GM19438 (cell line): ENCODE data around the gene CD99.
A peak's percentile ranks its signal among the peaks of the same experiment; 100 is the strongest.

Experiments used
- ATAC-seq: cut with Tn5 transposase; IDR thresholded peaks from one replicate; pipeline ENCODE4 v1.9.1; 2021; ENCODE audit warnings: low read depth; ENCODE audit not compliant: unreplicated experiment

The CD99 gene

DNA sequence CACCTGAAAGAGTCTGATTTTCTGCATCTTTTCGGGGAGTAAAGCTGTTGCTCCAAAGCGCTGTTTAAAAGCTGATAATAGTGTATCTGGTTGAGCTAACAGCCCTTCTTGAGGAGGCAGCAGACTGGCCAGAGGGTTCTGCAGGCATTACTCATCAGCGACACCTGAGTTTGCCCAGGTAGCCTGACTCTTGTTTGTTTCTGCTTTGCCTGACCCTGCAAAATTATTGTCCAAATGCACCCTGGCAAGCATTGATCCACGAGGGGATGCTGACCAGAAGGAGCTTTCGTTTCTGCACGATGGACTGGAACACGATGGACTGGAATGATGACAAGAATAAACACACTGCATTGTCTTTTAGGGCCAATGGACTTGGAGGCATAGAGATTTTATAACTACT lies 6.2 kb downstream of the CD99 start:
- no peak for ATAC-seq

DNA sequence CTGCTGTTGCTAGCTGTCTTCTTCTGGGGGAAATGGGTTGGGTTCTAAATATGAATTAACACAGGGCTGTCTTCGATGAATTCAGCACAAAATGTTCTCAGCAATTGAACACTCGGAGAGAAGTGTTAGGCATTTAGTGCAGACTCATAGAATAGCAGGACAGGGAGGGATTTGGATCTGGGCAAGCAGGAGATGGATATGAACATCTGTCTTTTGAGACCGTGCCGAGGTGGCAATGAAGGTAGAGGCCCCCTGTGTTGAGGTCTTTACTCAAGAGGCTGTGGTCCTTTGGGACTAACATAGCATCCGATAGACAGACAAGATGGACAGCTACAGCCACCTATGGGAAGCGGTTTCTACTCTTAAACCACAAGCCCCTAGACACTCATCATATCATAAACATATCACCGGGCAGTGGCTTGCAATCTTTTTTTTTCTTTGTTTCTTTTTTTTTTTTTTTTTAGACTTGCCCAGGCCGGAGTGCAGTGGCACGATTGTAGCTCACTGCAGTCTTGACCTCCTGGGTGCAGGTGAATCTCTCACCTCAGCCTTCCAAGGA lies 6.7 kb downstream of the CD99 start:
- peak; percentile 27 for ATAC-seq

DNA sequence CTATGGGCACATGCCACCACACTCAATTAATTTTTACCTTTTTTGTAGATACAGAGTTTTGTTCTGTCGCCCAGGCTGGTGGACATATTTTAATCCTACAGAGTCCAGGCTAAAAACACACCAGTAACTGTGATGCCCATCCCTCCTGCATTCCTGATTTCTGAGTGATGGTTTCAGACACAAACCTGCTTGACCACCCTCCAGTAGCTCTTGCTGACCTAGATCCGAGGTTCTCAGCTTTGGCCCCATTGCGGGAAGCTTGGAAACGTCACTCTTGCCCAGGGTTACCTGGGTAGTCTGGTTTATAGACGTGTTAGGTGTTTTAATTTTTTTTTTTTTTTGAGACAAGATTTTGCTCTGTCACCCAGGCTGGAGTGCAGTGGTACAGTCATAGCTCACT lies 7.5 kb downstream of the CD99 start:
- ATAC-seq: no peak

DNA sequence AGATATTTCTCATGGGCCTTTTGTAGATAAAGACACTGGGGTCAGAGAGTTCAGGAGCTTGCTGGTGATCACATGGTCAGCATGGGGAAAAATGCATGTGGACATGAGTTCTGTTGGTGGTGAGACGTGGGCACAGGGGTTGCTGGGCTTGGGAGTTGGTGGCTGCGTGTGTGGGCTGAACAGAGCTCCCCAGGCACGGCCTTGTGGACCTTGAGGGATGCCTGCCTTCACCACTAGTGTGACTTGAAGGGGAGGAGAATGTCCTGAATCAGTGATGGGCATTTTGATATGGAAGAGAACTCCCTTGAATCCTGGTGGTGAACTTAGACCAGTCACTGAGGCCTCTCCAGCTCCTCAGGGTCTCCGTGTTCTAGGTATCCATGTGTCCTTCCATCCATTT lies 8.9 kb downstream of the CD99 start:
- ATAC-seq: no peak

DNA sequence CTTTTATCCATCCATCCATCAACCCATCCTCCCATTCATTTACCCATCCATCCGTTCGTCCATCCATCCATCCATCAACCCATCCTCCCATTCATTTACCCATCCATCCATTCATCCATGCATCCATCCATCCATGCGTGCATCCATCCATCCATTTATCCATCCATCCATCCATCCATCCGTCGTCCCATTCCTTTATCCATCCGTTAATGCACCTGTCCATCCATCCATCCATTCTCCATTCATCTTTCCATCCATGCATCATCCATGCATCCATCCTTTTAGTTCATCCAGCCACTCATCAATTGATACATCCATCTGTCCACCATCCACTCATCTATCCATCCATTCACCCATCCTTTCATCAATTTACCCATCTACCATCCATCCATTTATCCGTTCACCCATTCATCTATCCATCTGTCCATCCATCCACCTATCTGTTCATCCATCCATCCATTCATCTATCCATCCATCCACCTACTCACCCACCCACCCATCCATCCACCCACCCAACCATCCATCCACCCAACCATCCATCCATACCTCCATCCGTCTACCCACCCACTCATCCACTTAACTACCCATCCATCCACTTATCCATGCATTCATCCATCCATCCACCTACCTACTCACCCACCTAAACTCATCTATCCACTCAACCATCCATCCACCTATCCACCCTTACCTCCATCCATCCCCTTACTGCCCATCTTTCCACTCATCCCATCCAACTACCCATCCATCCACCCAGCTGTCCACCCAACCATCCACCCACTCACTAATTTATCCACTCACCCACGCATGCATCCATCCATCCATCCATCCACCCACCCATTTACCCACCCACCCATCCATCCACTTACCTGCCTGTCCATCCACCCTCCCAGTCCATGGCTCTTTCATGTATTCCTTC lies 9.6 kb downstream of the CD99 start:
- no peak for ATAC-seq

DNA sequence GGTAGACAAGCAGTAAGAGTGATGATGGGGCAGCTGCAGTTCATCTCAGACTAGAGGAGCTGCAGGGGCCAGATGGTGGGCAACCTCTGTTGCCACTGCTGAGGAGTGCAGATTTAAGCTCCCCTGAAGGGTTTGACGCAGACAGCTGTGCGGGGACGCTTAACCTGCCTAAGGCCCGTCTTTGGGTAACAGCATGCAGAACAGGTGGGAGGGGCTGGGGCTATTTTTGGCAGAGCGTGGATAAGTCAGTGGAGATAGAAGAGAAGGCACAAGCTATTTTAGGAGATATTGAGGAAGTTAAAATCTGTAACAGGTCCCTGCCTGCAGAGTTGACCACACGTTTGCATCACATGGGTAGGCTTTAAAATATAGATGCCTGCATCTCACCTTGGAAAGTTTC lies 10.5 kb downstream of the CD99 start:
- no peak for ATAC-seq

DNA sequence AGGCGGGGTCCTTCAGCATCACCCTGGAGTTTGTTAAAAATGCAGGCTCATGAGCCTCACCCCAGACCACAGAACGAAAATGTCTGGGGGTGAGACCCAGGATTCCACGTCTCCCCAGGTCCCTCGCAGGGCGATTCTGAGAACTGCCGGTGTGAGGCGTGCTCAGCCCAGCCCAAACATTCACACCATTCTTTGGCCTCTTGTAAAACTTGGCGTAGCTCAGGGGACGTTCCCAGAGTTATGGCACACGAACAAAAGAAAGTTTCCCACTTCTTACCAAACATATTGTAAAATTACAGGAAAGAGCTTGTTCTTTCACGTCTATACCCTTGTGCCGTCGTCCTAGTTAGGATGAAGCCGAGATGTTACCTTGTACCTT lies 12.9 kb downstream of the CD99 start:
- ATAC-seq: no peak

DNA sequence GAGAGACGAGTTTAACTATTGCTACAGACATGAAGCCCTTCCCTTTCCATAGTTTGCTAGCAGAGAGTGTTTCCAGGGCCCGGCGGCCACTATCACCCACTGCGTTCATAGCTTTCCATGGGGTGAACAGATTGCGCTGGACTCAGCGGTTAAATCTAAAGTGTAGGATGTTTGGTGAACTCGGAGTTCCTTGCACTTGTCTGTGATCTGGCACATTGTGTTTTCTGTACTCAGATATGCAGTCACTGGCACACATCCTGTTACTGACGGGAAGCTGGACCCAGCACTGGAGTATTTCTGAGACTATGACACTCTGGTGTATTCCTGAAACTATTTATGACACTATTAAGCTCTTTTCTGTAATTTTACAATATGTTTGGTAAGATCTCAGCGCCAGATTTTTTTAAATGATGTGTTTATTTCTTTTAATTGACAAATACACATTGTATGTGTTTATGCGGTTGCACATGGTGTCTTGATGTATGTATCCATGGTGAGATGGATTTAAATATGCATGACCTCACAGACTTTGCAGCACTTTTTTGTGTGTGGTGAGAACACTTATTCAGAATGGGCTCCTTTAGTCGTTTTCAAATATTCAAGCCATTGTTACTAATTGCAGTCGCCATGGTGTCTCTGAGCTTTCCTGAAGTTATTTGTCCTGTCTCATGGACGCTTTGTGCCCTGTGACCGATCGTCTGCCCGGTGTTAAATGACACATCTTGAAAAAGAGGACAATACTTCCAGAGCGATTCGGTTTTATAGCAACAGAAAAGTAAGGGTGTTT lies 14.1 kb downstream of the CD99 start:
- ATAC-seq: no peak

DNA sequence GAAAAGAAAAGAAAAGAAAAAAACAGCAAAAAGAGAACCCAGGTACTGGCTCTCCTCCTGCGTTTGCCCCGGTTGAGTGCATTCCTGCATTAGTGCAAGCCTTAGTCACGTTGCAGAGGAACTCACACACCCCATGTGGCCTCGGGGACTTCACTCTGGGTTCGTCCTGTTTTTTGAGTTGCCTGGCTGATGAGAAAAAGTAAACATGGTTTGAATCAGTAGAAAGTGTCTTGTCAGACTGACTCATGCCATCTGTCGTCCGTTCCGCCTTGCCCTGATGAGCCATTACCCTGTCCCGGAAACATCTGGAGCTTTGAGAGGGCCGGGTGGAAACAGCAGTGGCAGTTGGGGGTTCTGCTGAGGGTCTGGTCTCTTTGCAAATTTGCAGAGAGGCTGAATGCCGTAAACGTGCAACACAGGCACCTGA lies 16.3 kb downstream of the CD99 start:
- peak; percentile 86 for ATAC-seq

DNA sequence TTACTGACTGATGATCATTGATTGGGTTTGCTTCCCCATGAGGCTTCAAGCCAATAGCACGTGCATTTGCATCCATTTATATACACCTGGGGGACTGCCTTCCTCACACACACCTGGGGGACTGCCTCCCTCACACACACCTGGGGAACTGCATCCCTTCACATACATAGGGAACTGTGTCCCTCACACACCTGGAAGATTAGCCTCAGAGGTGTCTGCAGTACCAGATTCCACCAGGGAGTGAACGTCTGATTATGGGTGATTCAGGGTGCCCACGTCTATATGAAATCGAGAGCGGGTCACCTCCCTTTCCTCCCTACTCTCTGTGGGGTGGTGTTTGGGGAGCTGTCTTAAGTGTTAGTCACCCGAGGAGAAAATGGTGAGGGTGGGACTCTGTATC lies 16.9 kb downstream of the CD99 start:
- no peak for ATAC-seq

DNA sequence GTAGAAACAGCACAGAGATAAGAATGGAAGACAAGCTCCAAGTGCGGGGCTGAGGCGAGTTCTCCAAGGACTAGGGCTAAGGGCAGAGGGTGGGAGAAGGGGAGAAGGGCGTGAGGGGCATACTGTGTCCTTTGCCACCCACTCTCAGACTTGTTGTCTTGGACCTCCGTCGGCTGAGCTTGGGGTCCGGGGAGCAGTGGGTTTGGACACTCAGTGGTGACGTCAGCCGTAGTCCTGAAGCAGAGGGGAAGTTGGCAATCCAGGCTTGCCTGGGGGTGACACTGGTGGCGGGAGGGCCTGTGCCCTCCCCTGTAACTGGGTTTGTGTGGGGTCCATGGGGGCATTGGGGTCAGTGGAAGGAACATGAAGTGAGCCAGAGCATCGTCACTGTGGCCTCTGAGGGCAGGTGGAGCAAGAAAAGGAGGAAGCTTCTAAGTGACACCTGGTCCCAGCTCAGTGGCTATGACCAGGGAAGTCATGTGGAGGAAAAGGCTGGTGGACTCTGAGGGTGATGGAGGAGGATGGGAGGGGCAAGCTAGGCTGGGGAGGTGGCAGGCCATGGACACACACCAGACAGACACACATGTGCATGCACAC lies 17.6 kb downstream of the CD99 start:
- ATAC-seq: no peak

DNA sequence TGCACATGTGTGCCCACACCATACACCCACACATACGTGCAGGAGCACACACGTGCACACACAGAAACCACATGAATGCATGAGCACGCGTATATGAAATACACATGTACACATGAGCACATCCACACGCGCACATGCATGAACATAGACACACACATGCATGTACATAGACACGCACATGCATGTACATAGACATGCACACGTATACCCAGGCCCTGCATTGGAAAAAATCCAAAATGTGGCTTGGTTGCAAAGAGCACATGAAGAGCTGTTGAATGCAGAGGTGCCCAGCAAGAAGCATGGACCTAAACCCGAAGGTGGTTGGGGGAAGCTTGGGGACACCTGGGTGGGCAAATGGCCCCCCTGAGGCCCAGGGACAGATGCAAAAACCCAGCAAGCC lies 18.5 kb downstream of the CD99 start:
- ATAC-seq: no peak

DNA sequence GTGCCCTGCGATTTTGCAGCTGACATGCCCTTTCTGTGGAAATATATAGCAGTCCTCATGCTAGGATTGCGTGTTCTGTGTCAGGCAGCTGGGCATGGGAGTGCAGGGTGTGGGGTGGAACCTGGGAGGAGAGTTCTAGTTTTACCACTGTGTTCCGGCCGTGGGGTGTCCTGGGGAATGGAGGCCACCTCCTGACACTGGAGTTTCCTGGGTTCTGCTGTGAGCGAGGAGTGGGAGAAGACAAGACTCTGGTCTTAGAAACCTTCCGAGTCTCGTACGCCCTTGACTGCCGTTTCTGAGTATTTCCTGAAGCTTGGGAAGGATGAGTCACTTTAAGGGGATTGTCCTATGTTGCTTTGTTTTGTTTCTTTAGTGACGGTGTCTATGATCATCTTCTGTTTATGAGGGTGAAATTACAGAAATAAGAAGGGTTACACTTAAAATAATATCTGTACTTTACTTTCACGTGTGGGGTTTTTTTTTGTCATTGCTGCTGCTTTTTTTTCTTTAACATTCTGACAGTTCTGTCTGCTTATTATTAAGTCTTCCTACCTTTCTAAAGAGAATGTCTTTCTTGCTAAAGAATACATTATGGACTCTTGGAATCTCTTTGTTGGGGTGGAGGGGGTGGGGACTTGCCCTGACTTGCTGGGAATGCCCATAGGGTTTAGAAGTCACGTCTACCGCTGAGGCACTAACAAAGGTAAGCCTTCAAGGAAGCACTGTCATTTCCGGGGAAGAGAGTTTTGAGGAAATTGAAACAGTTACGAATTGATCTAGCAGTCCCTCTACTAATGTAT lies 19.1 kb downstream of the CD99 start:
- no peak for ATAC-seq

DNA sequence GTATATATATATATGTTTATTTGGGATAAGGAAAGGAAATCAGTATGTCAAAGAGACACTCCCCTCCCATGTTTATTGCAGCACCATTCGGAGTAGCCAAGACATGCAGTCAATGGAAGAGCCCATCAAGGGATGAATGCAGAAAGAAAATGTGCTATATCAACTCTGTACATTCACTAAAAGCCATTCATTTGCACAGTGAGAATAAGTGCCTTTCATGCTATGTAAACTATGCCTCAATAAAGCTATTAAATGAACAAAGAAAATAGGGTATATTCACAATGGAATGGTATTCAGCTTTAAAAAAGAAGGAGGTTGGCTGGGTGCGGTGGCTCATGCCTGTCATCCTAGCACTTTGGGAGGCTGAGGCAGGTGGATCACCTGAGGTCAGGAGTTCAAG lies 20.3 kb downstream of the CD99 start:
- no peak for ATAC-seq

DNA sequence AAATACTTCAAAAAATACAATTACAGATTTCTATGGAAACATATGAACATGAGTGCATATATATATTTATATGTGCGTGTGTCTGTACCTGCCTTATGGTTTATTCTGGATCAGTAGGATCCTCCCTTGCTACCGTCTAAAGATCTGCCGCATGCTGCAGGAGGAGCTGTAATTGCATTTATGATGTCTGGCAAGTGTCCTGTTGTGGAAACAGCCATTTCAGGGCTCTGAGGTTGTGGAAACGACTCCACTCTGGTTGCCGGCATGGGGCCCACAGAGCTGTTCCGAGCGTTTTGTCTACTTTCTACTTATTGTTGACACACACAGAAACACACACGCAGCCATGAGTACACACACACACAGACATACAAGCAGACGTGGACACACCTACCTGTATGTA lies 21.3 kb downstream of the CD99 start:
- ATAC-seq: no peak

DNA sequence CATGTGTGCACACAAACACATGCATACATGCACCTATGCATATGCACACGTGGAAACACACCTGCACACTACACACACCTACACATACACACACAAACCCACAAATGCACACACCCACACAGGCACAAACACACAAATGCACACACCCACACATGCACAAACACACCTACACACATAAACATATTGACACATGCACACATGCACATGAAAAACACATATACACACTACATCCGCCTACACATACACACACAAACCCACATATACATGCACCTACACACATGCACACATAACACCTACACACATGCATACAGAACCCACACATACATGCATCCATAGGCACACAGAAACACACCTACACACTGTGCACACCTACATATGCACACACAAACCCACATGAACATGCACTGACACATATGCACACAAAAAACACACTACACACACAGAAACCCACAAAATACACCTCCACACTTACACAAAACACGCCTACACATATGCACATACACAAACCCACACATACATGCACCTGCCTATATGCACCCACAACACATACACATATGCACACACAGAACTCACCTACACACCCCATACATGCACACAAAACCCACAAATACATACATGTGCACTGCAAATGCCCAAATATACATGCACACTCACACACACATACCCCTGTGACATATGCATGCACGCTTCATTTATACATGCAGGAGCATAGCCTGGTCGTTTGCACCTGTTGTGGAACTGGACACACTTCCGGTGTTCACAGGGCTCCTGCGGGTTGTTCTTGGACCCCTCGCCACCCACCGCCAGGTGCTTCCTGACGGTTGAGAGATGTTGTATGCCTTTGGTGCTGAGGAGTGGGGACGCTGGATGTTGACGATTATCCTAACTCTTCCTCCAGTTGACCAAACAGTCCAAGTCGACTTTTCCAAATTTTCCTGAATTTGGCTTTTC lies 22.1 kb downstream of the CD99 start:
- no peak for ATAC-seq

DNA sequence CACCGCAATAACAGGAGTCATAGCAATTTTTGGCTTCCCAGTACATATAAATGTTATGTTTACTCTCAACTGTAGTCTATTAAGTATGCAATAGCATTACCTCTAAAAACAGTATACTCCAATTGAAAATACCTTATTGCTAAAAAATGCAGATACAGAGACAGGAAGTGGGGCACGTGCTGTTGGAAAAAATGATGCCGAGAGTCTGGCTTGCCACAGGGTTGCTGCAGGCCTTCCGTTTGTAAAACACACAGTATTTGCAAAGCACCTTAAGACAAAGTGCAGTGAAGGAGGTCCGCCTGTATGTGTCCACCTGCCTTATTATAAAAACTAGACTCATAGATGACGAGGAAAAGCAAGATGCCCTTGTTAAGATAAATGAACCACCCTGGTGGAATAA lies 23.5 kb downstream of the CD99 start:
- no peak for ATAC-seq

DNA sequence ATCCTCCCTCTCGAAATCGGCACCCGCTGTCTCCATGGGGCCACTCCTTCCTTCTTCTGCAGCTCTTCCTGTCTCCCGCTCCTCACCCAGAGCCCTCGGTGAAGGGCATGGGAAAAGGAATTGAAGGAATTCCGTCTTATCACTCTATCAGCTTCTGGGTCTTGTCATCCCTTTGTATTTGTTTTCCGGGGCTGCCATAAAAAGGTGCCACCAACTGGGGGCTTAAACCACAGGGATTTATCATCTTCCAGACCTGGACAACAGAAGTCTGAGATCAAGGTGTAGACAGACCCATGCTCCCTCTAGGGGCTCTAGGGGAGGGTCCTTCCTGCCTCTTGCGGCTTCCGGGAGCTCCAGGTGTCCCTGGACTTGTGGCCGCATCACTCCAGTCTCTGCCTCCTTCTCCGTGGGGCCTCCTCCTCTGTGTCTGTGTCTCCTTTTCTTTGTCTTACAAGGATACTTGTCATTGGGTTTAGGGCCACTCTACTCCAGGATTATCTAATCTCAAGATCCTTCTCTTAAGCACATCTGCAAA lies 24.0 kb downstream of the CD99 start:
- no peak for ATAC-seq

DNA sequence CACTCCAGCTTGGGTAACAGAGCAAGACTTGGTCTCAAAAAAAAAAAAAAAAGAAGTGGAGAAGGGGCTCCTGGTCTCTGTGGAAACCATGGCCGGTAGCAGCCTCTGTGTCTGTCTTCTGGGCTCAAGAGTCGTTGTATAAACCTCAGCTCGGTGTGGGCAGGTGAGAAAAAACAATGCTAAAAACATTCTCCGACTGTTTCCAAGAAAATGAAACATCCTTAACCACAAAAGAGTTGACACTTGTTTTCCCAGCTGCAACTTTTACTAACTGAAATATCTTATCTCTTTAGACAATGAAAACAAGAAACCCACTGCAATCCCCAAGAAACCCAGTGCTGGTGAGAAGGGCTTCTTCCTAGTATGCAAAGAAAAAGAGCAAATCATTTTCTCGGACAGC lies 26.2 kb downstream of the CD99 start:
- no peak for ATAC-seq
